Activated CD8-positive, alpha-beta memory T cell treated with anti-CD3 and anti-CD28 coated beads for 36 hours (primary cell): Measurements from ENCODE around the gene TGFB1. TPM values are rescaled to one million over a fixed set of nuclear protein-coding genes. Genes with fewer than 3 reads are reported as not detected.
"Not testable (repeated sequence)": the region's sequence is repeated elsewhere in the genome, so short reads cannot be mapped to it uniquely, and the experiment has no call there.

Source experiments
- CTCF ChIA-PET: fragments of 350-600 bp; sonication (Branson Sonifier 250); formaldehyde crosslinking; loops from one replicate; lab custom pipeline; 2021; ENCODE audit warnings: antibody characterized with exemption; lab: Charles Lee
- POLR2A ChIA-PET: fragments of 350-600 bp; sonication (Branson Sonifier 250); formaldehyde crosslinking; loops from one replicate; lab custom pipeline; 2021; ENCODE audit warnings: antibody characterized with exemption; lab: Charles Lee
- total RNA-seq, 2 experiments: library from RNA; stranded (reverse); gene quantifications; one replicate each; pipeline ENCODE4 v1.2.3, GENCODE V29; 2021

TGFB1 gene
- total RNA-seq, 2 experiments from 2014 or later: 148 to 150 TPM

DNA sequence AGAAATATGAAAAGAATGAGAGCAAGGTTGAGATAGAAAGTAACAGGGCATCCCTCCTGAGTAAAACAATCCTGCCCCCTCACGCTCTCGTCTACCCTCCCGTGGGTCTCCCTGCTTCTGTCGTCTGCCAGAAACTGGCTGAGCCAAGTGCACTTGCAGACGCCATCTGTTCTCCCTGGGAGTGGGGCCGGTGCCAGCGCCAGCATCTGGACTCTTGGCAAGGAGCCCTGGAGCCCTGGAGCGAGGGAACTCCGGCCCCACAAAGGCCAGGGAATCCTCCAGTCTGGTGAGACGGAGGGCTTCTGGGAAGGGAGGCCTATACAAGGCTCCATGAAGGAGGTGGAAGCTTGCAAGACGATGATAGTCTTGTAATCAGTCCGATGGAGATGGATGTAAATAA is 20.3 kb upstream of the TGFB1 start:
- POLR2A ChIA-PET: no interaction called here

DNA sequence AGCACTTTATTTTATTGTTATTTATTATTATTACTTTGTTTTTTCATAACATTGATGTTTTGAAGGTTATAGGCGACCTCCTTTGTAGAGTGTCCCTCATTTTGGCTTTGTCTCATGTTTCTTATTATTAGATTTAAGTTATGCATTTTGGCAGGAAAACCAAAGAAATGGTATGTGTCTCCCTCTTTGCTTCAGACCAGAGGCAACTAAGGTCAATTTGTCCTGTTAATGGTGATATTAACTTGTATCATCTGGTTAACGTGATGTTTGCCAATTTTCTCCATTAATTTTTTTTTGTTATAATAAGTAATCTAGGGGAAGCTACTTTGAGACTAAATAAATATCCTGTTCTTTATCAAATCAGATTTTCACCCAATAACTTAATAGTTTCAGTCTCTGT is 18.8 kb upstream of the TGFB1 start:
- POLR2A ChIA-PET: no interaction called here
- CTCF ChIA-PET: no interaction called here

More for the DNA sequence above, 20.3 kb upstream of the TGFB1 start:
- CTCF ChIA-PET: no interaction called here

DNA sequence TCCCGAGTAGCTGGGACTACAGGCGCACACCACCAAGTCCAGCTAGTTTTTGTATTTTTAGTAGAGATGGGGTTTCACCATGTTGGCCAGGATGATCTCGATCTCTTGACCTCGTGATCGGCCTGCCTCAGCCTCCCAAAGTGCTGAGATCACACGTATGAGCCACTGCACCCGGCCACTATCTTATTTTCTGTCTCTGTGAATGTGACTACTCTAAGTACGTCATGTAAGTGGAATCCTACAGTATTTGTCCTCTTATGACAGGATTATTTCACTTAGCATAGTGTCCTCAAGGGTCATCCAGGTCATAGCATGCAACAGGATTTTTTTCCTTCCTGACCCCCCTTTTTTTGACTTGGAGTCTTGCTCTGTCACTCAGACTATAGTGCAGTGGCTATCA is 17.8 kb upstream of the TGFB1 start:
- CTCF ChIA-PET: no interaction called here

DNA sequence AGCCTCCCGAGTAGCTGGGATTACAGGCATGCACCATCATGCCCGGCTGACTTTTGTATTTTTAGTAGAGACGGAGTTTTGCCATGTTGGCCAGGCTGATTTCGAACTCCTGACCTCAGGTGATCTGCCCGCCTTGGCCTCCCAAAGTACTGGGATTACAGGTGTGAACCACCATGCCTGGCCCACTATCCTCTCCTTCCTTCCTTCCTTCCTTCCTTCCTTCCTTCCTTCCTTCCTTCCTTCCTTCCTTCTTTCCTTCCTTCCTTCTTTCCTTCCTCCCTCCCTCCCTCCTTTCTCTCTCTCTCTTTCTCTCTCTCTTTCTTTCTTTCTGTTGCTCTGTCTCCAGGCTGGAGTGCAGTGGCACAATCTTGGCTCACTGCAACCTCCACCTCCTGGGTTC is 17.4 kb upstream of the TGFB1 start:
- POLR2A ChIA-PET, CTCF ChIA-PET: not testable (repeated sequence)

More for the DNA sequence above, 17.8 kb upstream of the TGFB1 start:
- POLR2A ChIA-PET: no interaction called here

DNA sequence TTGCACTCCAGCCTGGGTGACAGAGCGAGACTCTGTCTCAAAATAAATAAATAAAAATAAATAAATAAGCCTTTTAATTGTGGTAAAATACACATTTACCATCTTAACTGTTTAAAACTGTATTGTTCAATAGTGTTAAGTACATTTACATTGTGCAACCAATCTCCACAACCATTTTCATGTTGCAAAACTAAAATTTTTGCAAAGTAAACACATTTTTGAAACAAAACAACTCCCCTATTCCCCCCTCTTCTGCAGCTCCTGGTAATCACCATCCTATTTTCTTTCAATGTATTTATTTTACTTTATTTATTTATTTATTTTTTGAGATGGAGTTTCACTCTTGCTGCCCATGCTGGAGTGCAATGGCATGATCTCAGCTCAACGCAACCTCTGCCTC is 16.0 kb upstream of the TGFB1 start:
- ChIA-PET CTCF (interaction anchor here (1.2 kb wide), 1 partner anchor 55 kb away, joined by 3 read pairs; no protein-coding TSS in a partner anchor), POLR2A (no interaction called here)

DNA sequence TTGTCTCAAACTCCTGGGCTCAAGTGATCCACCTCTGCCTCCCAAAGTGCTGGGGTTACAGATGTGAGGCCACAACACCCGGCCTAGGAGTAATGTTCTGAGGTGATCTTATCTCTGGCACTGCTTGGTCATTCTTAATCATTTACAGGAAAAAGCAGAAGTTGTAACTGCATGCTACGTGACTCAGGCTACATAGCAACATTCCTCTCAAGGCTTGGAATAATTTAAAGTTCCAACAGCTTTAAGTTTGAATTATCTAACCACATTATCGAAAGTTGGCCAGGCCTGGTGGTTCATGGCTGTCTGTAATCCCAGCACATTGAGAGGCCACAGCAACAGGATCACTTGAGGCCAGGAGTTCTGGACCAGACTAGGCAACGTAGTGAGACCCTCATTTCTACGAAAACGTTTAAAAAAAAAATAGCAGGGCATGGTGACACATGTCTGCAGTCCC is 14.2 kb upstream of the TGFB1 start:
- ChIA-PET CTCF (interaction anchor here (1.3 kb wide), 1 partner anchor 29 kb away, joined by 3 read pairs; no protein-coding TSS in a partner anchor), POLR2A (no interaction called here)

DNA sequence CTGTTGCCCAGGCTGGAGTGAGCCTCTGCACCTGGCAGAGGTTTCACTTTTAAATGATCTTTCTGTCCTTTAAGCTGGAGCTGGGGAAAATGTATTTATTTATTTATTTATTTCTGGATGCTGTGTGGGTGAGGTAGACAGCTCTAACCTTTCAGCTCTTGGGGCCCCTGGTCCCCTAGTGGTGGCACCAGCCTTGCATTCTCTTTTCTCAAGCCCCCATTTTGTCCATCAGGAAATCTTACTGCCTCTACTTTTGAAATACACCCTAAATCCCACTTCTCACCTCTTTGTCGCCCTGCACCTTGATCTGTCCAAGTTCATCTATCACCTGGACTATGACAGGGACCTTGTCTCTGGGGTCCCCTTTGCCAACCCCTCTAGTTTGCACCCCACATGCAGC is 12.4 kb upstream of the TGFB1 start:
- ChIA-PET CTCF (interaction anchor here (0.6 to 4.0 kb wide), 6 partner anchors 14 to 387 kb away, joined by 3 to 20 read pairs (median 4); no protein-coding TSS in a partner anchor), POLR2A (interaction anchor here (0.6 to 1.2 kb wide), 5 partner anchors 14 to 1520 kb away, joined by 3 to 7 read pairs (median 4); no protein-coding TSS in a partner anchor)

DNA sequence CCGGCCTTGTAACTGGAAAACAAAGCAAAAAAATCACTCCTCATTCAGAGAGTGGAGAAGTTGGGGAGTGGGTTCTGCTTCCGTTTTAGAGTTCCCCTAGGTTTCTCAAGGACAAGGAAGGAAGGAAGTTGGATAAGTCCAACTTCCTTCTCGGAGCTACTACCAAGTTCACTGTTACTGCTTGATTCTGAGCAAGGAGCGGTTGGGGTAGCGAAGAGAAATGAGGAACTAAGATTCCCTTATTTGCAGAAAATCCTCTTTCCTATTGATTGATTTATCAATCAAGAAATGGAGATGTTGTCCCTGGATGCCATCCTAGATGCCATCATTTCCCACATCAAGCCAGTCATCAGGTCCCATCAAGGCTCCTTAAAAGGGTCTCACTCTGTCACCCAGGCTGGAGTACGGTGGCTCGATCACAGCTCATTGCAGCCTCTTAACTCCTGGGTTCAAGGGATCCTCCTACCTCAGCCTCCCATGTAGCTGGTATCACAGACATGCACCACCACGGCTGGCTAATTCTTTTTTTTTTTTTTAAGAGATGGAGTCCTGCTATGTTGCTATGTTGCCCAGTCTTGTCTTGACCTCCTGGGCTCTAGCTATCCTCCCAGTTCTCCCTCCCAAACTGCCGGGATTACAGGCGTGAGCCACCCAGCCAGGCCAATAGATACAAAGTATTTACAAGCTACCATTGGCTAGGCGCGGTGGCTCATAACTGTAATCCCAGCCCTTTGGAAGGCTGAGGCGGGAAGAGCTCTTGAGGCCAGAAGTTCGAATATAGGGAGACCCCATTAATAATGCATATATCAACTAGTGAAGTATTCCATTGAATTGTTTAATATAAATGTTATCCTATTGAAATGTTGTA is 11.0 kb upstream of the TGFB1 start:
- CTCF ChIA-PET: interaction anchor here (0.7 to 4.0 kb wide), 5 partner anchors 9 to 101 kb away, joined by 3 to 20 read pairs (median 3); partner anchors contain the start of genes HNRNPUL1 and TMEM91

DNA sequence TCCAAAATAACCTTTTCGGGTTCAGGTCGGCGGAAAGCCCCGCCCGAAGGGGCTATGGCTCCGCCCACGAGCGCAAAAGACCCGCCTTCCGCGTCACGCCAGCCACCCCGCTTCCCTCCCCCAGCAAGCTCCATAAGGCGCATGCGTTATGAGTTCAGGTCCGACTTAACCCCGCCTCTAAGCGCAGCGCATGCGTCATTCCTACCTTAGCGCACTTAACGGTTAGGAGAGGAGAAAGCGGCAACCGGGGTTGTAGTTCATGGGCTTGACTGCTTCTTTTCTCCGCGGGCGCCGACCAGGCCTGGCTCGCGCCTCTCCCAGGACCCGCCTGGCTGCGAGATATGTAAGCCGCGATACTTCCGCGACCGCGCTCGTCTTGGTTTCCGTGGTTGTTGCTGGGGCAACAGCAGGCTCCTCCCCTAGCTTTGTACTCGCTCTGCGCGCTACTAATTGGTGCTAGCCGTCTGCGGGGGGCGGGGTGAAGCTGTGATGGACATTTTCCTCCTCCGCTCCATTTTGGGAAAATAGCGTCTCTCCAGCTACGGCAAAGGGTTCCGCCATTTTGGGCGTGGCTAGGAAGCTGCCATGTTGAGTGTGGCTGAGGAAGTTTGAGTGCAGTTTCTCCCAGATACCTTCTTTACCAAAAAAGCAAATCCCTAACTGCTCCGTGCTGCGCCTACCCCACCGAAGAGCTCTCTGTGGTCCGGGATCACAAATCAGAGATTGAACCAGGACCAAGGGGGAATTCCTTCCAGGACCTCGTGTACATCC is 10.2 kb upstream of the TGFB1 start, which contains the start of gene B9D2:
Gene B9D2, minus strand, starts transcription at position 397 of the 771 bp plus-strand sequence. CDS start 630 bp downstream, outside the sequence.
- CTCF ChIA-PET: interaction anchor here (0.6 to 4.0 kb wide), 3 partner anchors 9 to 197 kb away, joined by 4 to 20 read pairs (median 5); no protein-coding TSS in a partner anchor

More for the DNA sequence above, 11.0 kb upstream of the TGFB1 start:
- POLR2A ChIA-PET: interaction anchor here (0.5 to 2.4 kb wide), 11 partner anchors 10 to 1068 kb away, joined by 3 to 31 read pairs (median 4); partner anchors contain the start of gene TGFB1

DNA sequence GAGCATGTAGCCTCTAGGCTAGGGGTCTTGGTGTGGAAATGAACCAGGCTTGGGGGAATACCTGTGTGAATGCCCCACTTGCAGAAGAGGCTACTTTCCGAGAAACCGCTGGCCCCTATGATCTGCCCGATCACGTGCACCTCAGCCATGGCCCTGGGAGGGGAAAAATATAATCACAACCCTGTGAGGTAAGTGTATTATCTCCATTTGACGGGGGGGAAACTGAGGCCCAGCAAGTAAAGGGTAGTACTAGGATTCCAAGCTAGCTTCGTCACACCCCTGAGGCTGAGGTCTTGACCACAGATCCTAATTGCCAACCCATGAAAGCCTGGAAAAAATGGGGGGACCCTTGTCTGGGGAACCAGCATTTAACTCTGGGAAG is 9.6 kb upstream of the TGFB1 start:
- ChIA-PET CTCF (interaction anchor here (1.1 to 4.0 kb wide), 2 partner anchors 8 to 11 kb away, joined by 4 to 20 read pairs; no protein-coding TSS in a partner anchor), POLR2A (interaction anchor here (1.0 to 2.4 kb wide), 3 partner anchors 11 to 101 kb away, joined by 4 to 31 read pairs (median 11); partner anchors contain the start of gene TGFB1)

More for the DNA sequence above, 10.2 kb upstream of the TGFB1 start, which contains the start of gene B9D2:
- POLR2A ChIA-PET: interaction anchor here (0.5 to 2.4 kb wide), 9 partner anchors 9 to 544 kb away, joined by 3 to 31 read pairs (median 4); partner anchors contain the start of gene TGFB1

DNA sequence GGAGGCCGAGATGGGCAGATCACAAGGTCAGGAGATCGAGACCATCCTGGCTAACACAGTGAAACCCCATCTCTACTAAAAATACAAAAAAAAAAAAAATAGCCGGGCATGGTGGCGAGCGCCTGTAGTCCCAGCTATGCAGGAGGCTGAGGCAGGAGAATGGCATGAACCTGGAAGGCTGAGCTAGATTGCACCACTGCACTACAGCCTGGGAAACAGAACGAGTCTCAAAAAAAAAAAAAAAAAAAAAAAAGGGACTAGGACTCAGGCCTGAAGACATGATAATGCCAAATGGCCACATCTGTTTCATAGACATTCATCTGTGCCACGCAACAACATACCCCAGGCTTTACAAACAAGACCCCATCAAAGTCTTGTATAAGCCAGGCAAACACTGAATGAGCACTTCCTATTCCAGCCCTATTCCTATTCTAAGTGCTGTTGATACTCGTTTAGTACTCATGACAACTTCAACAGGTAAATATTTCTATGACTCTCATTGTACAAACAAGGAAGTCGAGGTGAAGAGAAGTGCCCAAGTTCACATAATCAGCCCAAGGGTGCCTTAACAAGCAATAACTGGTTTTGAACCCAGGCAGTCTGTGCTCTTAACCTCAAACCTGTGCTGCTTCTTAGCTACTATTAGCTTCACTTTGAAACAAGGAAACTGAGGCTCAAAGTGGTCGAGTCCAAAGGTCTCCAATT is 8.6 kb upstream of the TGFB1 start:
- CTCF ChIA-PET: interaction anchor here (0.7 to 4.0 kb wide), 3 partner anchors 10 to 919 kb away, joined by 3 to 20 read pairs (median 4); no protein-coding TSS in a partner anchor
- POLR2A ChIA-PET: interaction anchor here (0.6 to 2.4 kb wide), 2 partner anchors 10 to 47 kb away, joined by 13 to 31 read pairs; partner anchors contain the start of gene TGFB1

DNA sequence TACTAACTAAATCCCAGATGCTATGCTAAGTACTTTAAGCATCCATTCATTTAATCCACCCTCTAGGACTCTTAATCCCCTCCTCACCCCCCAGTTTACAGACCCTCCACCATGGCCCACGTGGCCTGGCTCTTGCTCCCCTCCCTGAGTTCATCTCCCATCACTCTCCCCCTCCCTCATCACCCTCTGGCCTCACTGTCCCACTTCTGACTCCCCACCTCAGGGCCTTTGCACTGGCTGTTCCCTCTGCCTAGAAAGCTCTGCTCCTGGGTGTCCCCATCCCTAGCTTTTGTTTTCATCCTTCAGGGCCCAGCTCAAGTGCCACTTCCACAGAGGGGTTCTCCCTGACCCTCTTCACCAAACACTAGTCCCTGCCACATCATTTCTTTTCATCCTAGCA is 6.0 kb upstream of the TGFB1 start:
- ChIA-PET POLR2A (interaction anchor here (0.7 kb wide), 1 partner anchor 25 kb away, joined by 9 read pairs; no protein-coding TSS in a partner anchor), CTCF (no interaction called here)

DNA sequence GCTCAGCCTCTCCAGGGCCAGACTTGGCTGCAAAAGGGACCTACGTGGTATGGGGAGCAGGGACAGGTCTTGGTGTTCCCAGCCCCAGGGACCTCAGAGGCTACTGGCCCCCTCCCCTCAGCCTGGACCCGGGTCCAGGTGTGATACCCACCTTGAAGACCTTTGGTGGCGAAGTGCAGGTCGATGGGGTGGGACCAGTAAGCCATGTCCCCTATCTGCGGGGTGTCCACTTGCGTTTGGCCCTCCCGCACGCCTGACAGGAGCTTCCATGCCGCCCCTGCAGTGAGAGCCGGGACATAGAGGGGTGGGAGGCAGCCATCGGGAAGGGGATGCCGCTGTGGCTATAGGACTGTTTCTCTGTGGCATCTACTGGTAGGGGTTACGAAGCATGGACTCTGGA is 4.0 kb upstream of the TGFB1 start:
- ChIA-PET CTCF (no interaction called here), POLR2A (no interaction called here)

DNA sequence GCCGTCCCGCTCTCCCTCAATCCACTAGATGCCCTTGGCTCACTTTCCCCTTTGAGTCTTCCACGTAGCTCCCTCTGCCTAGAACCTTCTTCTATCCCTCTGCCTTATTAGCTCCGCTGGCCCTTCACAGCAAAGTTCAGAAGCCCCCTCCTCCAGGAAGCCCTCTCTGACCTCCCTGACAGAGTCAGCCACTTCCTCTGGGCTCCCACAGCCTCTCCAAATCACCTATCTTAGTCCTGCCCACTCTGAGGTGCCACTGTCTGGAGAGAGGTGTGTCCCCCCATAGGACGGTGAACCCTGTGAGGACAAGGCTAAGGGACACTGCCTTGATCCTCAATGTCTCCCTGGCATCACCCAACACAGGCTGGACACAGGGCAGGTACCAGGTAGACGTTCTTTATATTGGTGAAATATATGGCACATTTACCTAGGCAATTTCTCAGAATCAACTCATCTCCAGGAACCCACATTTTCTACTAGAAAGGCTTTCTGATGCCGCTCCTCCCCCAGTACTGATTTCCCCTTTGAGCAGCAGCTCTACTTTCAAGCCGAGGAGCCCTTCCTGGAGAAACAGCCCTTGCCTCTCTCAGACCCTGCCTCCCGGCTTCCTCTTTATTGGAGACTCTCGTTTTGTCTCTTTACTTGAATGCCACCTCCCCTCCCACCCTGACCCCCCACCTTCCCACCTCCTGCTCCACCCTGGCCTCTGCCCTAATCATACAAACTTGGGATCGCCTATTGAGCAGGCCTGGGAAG is 3.4 kb upstream of the TGFB1 start:
- POLR2A ChIA-PET: interaction anchor here (0.5 kb wide), 1 partner anchor 28 kb away, joined by 3 read pairs; no protein-coding TSS in a partner anchor
- CTCF ChIA-PET: interaction anchor here (0.7 kb wide), 1 partner anchor 990 kb away, joined by 3 read pairs; no protein-coding TSS in a partner anchor

DNA sequence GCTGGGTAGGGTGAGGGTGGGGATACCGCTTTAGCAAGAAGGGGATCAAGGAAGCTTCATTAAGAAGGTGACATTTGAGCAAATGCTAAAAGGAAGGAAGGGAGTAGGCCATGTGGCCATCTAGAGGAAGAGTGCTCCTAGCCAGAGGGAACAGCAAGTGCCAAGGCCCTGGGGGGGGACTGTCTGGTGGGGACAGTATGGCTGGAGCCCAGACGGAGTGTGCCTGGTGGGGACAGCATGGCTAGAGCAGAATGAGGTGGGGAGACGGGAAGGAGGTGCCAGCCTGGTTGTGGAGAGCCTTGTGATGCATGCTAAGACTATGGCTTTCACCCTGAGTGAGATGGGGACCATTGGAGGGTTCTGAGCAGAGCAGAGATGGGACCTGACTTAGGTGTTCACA is 2.1 kb upstream of the TGFB1 start:
- CTCF ChIA-PET: interaction anchor here (1.4 kb wide), 2 partner anchors 8 to 9 kb away, joined by 3 to 4 read pairs; partner anchors contain the start of gene B9D2
- POLR2A ChIA-PET: no interaction called here

DNA sequence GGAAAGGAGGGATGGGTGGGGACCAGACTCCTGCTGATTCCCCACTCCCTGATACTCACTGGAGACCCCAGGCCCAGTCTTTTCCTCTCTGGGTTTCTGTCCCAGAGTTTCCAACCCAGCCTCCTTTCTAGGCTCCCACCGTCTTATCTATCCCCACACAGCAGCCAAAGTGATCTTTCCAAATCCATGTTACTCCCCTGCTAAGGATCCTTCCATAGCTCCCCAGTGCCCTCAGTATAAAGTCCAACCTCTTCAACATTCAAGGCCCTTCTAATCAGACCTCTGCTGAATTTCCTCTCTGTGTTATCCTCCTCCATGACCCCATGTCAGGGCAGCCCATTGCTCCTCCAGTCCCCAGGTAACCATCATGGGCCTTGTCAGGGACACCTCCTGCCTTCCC is 1.3 kb upstream of the TGFB1 start:
- ChIA-PET CTCF (interaction anchor here (0.8 to 1.4 kb wide), 5 partner anchors 9 to 151 kb away, joined by 3 to 4 read pairs (median 3); partner anchors contain the start of gene B9D2), POLR2A (interaction anchor here (0.7 kb wide), 1 partner anchor 9 kb away, joined by 4 read pairs; the partner anchor contains the start of gene B9D2)
